Measurements from ENCODE around the gene VWA1.

Gene VWA1

DNA sequence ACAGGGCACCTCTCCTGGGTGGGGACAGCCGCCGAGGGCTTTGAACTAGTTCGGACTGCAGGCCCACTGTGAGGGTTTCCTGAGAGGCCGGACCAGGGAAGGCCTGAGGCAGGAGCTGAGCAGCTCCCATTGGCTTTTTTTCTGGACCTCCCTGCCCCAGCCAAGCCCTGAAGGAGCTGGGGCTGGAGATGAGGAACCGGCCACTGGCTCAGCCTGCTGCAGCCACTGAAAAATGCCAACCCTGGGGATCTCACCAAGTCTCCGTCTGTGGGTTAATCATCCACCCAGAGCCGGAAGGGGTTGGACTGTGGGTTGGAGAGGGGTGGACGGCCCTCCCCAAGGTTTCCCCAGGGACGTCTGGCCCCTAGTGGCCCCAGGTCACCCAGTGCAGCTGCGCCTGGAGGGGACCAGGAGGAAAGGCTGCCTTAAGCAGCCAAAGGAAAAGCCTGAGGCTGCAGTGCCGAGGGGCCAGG is 2.5 kb downstream of the VWA1 start:
- DNase-seq (ENCODE audit: low read depth, low spot score): no peak
- H3K4me3 ChIP-seq (ENCODE audit: low read depth, low read length): no peak overlapping the region
- ChIA-PET CTCF (interaction anchor here (1.2 to 1.4 kb wide), 2 partner anchors 20 to 89 kb away, joined by 3 to 4 read pairs; no protein-coding TSS in a partner anchor), POLR2A (no interaction called here)
- TF ChIP-seq, protein P1, sequence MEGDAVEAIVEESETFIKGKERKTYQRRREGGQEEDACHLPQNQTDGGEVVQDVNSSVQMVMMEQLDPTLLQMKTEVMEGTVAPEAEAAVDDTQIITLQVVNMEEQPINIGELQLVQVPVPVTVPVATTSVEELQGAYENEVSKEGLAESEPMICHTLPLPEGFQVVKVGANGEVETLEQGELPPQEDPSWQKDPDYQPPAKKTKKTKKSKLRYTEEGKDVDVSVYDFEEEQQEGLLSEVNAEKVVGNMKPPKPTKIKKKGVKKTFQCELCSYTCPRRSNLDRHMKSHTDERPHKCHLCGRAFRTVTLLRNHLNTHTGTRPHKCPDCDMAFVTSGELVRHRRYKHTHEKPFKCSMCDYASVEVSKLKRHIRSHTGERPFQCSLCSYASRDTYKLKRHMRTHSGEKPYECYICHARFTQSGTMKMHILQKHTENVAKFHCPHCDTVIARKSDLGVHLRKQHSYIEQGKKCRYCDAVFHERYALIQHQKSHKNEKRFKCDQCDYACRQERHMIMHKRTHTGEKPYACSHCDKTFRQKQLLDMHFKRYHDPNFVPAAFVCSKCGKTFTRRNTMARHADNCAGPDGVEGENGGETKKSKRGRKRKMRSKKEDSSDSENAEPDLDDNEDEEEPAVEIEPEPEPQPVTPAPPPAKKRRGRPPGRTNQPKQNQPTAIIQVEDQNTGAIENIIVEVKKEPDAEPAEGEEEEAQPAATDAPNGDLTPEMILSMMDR (IDR thresholded peaks at IDR 0.05; ENCODE audit: insufficient read depth, low read length, missing control alignments): no peak

DNA sequence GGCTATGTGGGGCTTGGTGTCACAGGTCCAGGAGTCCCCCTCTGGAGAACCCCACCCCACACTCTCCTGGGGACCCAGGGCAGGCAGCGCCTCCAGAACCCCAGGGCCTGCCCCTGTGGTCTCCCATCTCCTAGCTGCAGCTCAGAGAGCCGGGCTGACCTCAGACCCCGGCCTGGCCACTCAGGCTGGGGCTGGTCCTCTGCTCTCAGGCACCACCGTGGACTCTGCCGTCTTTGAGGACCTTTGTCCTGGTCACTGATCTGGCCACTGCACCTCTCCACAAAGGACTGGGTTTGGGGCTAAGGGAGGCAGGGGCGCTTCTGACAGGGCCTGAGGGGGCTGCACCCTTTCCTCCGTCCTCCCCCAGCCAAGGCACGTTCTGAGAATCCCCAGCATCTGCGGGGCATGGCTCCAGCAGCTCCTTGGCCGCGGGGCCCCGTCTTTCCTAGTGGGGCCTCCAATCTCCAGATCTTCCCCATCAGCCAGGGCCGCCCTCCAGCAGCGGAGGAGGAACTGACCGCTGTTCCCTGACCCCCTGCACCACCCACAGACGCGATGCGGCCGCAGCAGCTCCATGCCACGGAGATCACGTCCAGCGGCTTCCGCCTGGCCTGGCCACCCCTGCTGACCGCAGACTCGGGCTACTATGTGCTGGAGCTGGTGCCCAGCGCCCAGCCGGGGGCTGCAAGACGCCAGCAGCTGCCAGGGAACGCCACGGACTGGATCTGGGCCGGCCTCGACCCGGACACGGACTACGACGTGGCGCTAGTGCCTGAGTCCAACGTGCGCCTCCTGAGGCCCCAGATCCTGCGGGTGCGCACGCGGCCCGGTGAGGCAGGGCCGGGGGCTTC is 3.3 kb downstream of the VWA1 start:
- TF ChIP-seq, protein P1 (IDR thresholded peaks at IDR 0.05; ENCODE audit: insufficient read depth, low read length, missing control alignments): no peak
- CTCF ChIA-PET: interaction anchor here (1.1 to 4.8 kb wide), 4 partner anchors 9 to 90 kb away, joined by 3 to 22 read pairs (median 4); no protein-coding TSS in a partner anchor
- DNase-seq (ENCODE audit: low read depth, low spot score): no peak
- POLR2A ChIA-PET: no interaction called here
- no peak overlapping the region for H3K4me3 ChIP-seq (ENCODE audit: low read depth, low read length)

DNA sequence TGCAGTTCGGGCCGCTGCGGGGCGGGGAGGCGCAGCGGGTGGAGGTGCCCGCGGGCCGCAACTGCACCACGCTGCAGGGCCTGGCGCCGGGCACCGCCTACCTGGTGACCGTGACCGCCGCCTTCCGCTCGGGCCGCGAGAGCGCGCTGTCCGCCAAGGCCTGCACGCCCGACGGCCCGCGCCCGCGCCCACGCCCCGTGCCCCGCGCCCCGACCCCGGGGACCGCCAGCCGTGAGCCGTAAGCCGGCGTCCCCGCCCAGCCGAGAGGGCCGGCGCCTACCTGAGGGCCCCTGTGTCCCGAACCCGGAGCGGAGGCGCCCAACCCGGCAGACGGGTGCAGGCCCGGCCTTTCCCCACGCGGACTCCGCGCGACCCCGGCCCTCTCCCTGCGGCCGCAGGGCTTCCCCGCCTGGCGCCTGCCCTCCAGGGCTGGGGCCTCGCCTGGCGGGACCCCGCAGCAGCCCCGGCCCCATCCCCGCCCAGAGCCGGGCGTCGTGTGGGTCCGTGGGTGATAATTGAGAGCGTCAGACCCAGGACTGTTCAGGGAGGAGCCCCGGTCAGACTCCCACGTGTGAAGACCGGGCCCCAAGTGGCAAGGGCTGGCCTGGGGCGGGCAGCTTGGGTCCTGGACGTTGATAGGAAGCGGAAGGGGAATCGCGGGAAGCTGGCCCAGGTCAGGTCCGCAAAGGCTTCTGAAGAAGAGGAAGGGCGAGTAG is 4.2 kb downstream of the VWA1 start:
- H3K4me3 ChIP-seq (ENCODE audit: low read depth, low read length): no peak overlapping the region
- ChIA-PET POLR2A (no interaction called here), CTCF (interaction anchor here (0.8 to 4.8 kb wide), 9 partner anchors 10 to 65 kb away, joined by 3 to 22 read pairs (median 5); partner anchors contain the start of genes ANKRD65 and CCNL2)
- no peak for DNase-seq (ENCODE audit: low read depth, low spot score)
- TF ChIP-seq, protein P1 (IDR thresholded peaks at IDR 0.05; ENCODE audit: insufficient read depth, low read length, missing control alignments): no peak

DNA sequence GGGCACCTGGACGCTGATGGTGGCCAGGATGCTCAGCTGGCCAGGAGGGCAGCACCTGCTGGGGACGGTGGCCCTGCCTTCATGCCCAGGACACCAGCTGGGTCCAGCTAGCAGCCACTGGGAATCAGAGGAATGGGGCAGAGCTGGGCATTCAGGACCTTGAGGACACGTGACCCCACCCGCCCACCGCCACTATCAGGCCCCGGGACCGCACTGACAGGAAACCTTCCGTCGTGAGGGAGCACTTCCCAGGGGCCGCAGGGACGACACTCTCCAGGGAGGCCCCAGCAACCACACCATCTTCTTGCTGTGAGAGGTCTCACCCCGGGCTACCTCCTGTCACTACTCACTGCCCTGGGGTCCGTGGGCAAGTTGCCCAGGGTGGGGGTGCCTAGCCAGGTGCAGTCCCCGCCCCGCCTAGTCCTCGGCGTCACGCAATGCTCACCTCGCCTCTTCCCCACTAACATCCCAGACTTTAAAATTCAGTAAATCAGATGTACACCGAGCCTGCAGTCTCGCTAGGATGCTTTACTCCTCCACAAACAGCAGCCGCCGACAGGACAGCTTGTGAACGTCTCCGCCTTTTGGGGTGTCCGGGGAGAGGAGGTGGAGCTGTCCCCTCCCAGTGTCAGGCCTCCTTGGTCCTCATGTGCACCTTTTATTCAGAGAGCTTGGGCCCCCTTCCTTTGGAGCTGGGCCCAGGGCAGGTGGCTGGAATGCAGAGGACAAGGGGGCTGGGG is 4.9 kb downstream of the VWA1 start:
- H3K4me3 ChIP-seq (ENCODE audit: low read depth, low read length): no peak overlapping the region
- POLR2A ChIA-PET: no interaction called here
- CTCF ChIA-PET: interaction anchor here (0.7 to 4.8 kb wide), 18 partner anchors 8 to 68 kb away, joined by 3 to 22 read pairs (median 5); partner anchors contain the start of genes ANKRD65, ATAD3C and CCNL2
- TF ChIP-seq, protein P1 (IDR thresholded peaks at IDR 0.05; ENCODE audit: insufficient read depth, low read length, missing control alignments): no peak
- DNase-seq (ENCODE audit: low read depth, low spot score): no peak

DNA sequence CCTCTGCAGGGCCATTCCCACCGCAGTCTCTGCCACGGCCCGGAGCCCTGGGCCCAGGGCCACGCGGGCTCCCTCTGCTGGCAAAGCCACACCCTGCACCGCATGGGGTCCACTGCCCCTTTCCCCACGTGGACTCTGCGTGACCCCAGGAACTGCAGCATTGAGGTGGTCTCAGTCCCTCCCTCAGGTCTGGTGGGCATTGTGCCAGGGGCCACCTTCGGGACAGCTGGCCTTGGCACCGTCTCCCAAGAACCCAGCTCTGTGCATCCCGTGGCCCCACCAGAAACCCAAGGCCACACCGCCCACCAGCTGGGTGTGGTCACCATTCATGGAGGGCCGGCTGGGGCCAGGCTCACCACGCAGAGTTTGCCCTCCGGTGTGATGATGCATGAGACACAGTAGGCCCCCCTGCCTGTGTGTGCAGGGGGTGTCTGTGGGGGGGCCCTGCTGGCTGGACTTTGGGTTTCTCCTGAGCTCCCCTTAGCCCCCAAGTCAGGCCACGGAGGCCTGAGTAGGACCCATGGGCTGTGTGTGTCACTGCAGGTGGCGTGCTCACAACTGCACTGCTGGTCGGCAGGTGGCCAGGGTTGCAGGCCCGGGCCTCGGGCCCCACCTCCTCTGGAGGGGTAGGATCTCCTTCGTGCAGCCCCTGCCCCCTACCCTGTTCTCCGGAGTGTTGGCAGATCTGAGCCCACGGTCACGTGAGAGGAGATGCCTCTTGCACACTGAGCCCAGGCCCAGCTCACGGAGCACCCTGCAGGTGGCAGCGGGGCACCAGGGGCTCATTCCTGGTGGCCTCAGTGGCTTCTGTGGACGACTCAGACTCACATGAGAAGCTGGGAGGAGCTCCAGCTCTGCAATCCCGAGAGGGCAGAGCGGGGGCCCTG is 5.8 kb downstream of the VWA1 start:
- H3K4me3 ChIP-seq (ENCODE audit: low read depth, low read length): no peak overlapping the region
- CTCF ChIA-PET: interaction anchor here (0.7 to 4.8 kb wide), 22 partner anchors 8 to 69 kb away, joined by 3 to 22 read pairs (median 4); partner anchors contain the start of genes ANKRD65, ATAD3C, CCNL2 and MRPL20
- POLR2A ChIA-PET: no interaction called here
- TF ChIP-seq, protein P1 (IDR thresholded peaks at IDR 0.05; ENCODE audit: insufficient read depth, low read length, missing control alignments): peak; percentile 89
- DNase-seq (ENCODE audit: low read depth, low spot score): no peak

Data from AG04449 (cell line).